Tibial artery (tissue), 4 donors: ENCODE data around the gene KCNN3.

Source experiments
- DNase-seq, 2 donors: peaks; one replicate each; pipeline ENCODE4 v3.0.0-alpha.2; 2019
- H3K27ac ChIP-seq, 2 donors: fragments of 200-600 bp; sonication (generic) in 1 of 2; 1 replicate in 1 of 2; 2 replicates in 1 of 2; pipeline ENCODE4 v1.5.1; 2018 to 2019; ENCODE audit warnings: mild to moderate bottlenecking in 1 of 2
- H3K27me3 ChIP-seq, 2 donors: fragments of 200-600 bp; sonication (generic) in 1 of 2; one replicate each; pipeline versions ENCODE4 v1.5.1 to v1.6.0; 2016 to 2019
- H3K36me3 ChIP-seq, 3 donors: fragments of 200-600 bp; sonication (generic) in 2 of 3; one replicate each; pipeline ENCODE4 v1.5.1; 2016 to 2019; ENCODE audit warnings: mild to moderate bottlenecking in 2 of 3
- H3K4me1 ChIP-seq, 4 donors: fragments of 200-600 bp; sonication (generic) in 2 of 4; 1 replicate in 3 of 4; 2 replicates in 1 of 4; pipeline ENCODE4 v1.5.1; 2016 to 2019
- H3K4me3 ChIP-seq, 2 donors: fragments of 200-600 bp; sonication (generic) in 1 of 2; 1 replicate in 1 of 2; 2 replicates in 1 of 2; pipeline ENCODE4 v1.5.1; 2018 to 2019; ENCODE audit warnings: mild to moderate bottlenecking in 2 of 2
- H3K9me3 ChIP-seq, 3 donors: fragments of 200-600 bp; sonication (generic) in 1 of 3; one replicate each; pipeline ENCODE4 v1.5.1; 2016 to 2019
- CTCF ChIP-seq, 2 experiments: fragments of 200-600 bp in 1 of 2; fragments of 450-650 bp in 1 of 2; IDR thresholded peaks; one replicate each; pipeline ENCODE4 v1.5.1; 2017 to 2019; ENCODE audit warnings: antibody characterized with exemption in 2 of 2, mild to moderate bottlenecking in 1 of 2, moderate library complexity in 1 of 2
- intact Hi-C: fragments of 100-400 bp; cut with DNase I; formaldehyde crosslinking; loops from one replicate; pipeline ENCODE4 v1.15.0; 2023; ENCODE audit warnings: low total_unique reads

KCNN3 gene

GRCh38 chr1:154774175-154774855 lies 95.8 kb downstream of the KCNN3 start:
- intact Hi-C loops, result no loop called here
- Histone ChIP-seq H3K9me3 (peaks cover 0 to 8% (median 3%) of the 10 kb centered on the region in 3 donors), H3K27ac (no peak overlapping the region), H3K27me3 (peaks cover 0 to 26% of the 10 kb centered on the region in 2 donors), H3K4me1 (no peaks in the 10 kb centered on the region), H3K36me3 (no peaks in the 10 kb centered on the region), H3K4me3 (no peak overlapping the region)
- TF ChIP-seq CTCF (IDR thresholded peaks at IDR 0.05), result no peak
- no peak for DNase-seq

- no peak for DNase-seq
Measured at GRCh38 chr1:154773551-154773950, 96.5 kb downstream of the KCNN3 start.

GRCh38 chr1:154772606-154773506 lies 97.2 kb downstream of the KCNN3 start:
- TF ChIP-seq CTCF (IDR thresholded peaks at IDR 0.05), result no peak
- H3K4me1 ChIP-seq, result peaks cover 0 to 9% (median 3%) of the 10 kb centered on the region in 4 donors
- H3K4me3 ChIP-seq, result no peak overlapping the region
- intact Hi-C loops, result no loop called here
- H3K27me3 ChIP-seq, result peaks cover 0 to 26% of the 10 kb centered on the region in 2 donors
- no peak overlapping the region for H3K27ac ChIP-seq
- no peak for DNase-seq
- no peaks in the 10 kb centered on the region for H3K9me3 ChIP-seq
- H3K36me3 ChIP-seq, result no peaks in the 10 kb centered on the region

More at GRCh38 chr1:154773551-154773950, 96.5 kb downstream of the KCNN3 start:
- H3K36me3 ChIP-seq, result no peaks in the 10 kb centered on the region
- no peak for TF ChIP-seq CTCF (IDR thresholded peaks at IDR 0.05)
- peaks cover 0 to 3% (median 0%) of the 10 kb centered on the region in 4 donors for H3K4me1 ChIP-seq
- intact Hi-C loops, result no loop called here
- no peak overlapping the region for H3K4me3 ChIP-seq
- peaks cover 0 to under 1% (median 0%) of the 10 kb centered on the region in 3 donors for H3K9me3 ChIP-seq
- peaks cover 0 to 26% of the 10 kb centered on the region in 2 donors for H3K27me3 ChIP-seq
- no peak overlapping the region for H3K27ac ChIP-seq

- no peak overlapping the region for H3K4me3 ChIP-seq
- no peaks in the 10 kb centered on the region for H3K9me3 ChIP-seq
- no peak for TF ChIP-seq CTCF (IDR thresholded peaks at IDR 0.05)
- no peaks in the 10 kb centered on the region for H3K36me3 ChIP-seq
- no peak overlapping the region for H3K27ac ChIP-seq
- intact Hi-C loops, result no loop called here
- peaks cover 0 to 26% of the 10 kb centered on the region in 2 donors for H3K27me3 ChIP-seq
- no peak for DNase-seq
- peaks cover 0 to 14% (median 6%) of the 10 kb centered on the region in 4 donors for H3K4me1 ChIP-seq
Measured at GRCh38 chr1:154772056-154772455, 98.0 kb downstream of the KCNN3 start.

GRCh38 chr1:154770897-154771594 lies 99.0 kb downstream of the KCNN3 start:
- Histone ChIP-seq H3K4me3 (no peak overlapping the region), H3K27ac (no peak overlapping the region), H3K4me1 (peaks cover 0 to 14% (median 6%) of the 10 kb centered on the region in 4 donors), H3K9me3 (no peaks in the 10 kb centered on the region), H3K27me3 (peaks cover 0 to 16% of the 10 kb centered on the region in 2 donors), H3K36me3 (no peaks in the 10 kb centered on the region)
- no peak for TF ChIP-seq CTCF (IDR thresholded peaks at IDR 0.05)
- no peak for DNase-seq
- intact Hi-C loops, result no loop called here
